ENCODE data around the gene ANO2.

Gene ANO2

DNA sequence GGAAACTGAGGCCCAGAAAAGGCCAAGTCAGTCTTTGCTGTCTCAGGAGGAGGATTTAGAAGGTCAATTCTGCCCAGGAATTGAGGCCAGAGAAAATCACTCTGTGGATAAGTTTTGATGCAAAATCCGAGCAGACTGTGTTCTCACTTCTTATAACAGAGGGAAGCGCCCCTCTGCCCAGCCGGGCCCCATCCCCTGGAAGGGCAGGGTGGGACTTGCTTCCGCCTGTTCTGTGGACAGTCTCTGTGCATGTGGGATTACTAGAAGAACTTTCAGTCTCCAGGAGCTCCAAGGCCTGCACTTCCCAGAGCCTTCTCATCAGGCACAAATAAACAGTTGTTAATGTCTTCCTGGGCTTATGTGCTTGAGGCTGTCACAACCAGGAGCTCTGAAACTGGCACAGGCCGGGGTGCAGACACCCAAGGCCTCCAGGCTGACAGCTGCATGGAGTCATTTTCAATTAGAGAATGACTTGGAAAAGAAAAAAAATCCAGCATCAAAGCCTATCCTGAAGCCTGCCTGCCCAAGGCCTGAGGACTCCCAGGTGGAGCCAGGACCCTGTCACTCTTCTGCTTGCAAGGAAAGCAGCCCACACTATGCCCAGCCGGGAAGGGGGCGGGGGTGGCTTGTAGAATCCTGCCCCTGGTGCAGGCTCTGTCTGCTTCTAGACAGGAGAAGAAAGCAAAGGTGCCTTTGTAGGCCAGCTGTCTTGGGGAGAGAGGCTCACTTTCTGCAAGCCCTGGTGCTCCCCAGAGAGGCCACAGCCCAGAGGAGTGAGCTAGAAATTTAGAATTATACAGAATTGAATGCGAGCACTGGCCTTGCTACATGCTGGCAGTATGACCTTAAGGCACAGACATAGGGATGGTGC is 428.5 kb downstream of the ANO2 start:
- no peak for DNase-seq (ENCODE audit: low read depth in 2 of 2)

DNA sequence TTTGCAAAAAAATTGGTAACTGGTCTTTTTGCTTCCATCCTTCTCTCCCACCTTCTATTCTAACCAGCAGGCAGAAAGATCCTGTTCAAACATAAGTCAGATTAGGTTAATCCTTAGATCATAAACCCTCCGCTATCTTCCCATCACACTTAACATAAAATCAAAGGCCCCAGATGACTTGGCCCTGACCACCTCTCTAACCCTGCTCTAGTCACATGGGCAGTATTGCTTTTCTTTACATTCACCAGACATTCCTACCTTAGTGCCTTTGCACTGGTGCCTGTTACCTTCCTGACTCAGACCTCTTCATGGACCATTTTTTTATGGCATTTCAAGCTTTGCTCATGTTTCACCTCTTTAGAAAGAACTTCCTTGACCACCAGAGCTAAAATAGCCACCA is 429.6 kb downstream of the ANO2 start:
- DNase-seq (ENCODE audit: low read depth in 2 of 2) = no peak

DNA sequence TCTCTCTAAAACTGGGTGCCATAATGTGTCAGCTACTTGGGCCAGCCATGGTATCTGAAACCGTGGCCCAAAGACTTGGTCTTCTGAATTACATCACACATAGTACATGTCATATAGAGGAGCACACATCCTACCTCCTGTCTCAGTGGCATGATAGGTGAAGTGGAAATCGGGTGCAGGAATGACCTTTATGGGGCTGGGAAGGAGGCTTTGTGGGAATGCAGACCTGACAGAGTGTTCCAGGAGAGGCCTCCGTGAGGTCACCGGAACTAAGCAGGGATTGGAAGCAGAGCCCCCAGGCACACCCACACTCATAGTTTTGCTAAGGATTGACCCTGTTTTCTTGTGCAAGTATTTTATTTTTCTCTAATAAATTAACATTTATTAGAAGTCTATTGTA is 430.5 kb downstream of the ANO2 start:
- no peak for DNase-seq (ENCODE audit: low read depth in 2 of 2)

DNA sequence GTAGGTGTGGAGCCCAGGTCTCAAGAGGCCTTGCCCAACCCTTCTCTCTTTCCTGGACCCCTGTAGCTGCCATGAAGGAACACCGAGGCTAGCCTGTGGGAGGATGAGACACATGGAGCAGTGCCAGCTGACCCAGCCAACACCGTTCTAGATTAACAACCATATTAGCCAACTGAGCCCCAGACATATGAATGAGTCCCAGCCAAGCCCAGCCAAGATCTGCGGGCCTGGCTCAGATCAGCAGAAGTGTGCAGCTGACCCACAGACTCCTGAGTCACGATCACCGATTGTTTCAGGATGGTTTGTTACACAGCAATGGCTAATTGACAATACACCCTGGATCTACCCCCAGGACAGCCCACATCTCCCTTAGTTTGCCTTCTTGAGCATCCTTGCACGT is 431.0 kb downstream of the ANO2 start:
- no peak for DNase-seq (ENCODE audit: low read depth in 2 of 2)

DNA sequence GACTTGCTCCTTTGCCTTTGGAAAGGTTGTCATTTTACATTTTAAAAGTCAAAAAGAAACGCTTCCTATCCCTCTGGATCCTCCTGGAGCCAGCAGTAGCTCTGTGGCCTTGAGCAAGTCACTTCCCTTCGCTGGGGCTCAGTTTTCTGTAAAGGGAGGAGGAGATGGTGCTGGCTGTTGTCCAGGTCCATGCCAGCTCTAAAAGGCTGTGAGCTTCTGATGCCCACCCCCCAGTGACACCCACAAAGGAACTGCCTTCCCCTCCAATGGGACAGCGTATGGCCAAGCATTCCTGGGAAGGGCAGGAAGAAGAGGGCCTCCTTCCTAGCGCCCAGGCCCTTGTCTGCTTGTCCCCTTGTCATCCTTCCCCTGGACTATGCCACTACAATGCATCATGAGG is 431.7 kb downstream of the ANO2 start:
- no peak for DNase-seq (ENCODE audit: low read depth in 2 of 2)

All from stimulated activated CD4-positive, alpha-beta T cell treated with anti-CD3 and anti-CD28 coated beads, Interleukin-4, amount 100 ng/mL, for 48 hours (primary cell).